Loucy (cell line): ENCODE results near the gene RTRAF.

ENCODE experiments used
- CTCF ChIP-seq: fragments of 200-600 bp; sonication (generic); conservative IDR thresholded peaks from 2 replicates; pipeline ENCODE4 v1.5.1; 2014; ENCODE audit warnings: mild to moderate bottlenecking, antibody characterized with exemption, low read length
- EZH2phosphoT487 ChIP-seq: fragments of 200-600 bp; IDR thresholded peaks from 2 replicates; pipeline ENCODE4 v1.6.1; 2018; ENCODE audit warnings: antibody characterized with exemption, mild to moderate bottlenecking, moderate library complexity, borderline replicate concordance

DNA sequence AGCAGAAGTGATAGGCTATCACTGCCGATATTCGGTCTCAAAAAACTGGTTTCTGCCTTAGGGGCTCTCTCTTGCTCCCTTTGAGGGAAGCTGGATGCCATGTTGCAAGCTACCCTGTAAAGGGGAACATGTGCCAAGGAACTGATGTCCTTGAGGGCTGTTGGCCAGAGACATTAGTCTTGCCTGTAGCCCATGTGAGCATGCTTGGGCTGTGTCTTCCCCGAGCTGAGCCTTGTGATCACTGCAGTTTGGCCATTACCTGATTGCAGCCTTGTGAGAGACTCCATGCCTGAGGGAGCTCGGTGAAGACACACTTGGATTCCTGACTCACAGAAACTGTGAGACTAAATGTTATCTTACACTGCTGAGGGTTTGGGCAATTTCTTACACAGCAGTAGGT, 18.8 kb downstream of the RTRAF start:
- TF ChIP-seq CTCF: no peak
- TF ChIP-seq EZH2phosphoT487: no peak
